Activated T-helper 1 cell treated with anti-CD3 and anti-CD28 coated beads, Interleukin-12 subunit alpha, Interleukin-12 subunit beta, Interleukin-2, Interleukin-4 antibody, amounts not matched to agents 30 ng/mL and 10 ng/mL and 1 ng/mL, durations not matched to agents 14 hours and 24 hours and 36 hours (primary cell): ENCODE measurements around the gene GP9. TPM values are rescaled to one million over a fixed set of nuclear protein-coding genes. Genes with fewer than 3 reads are reported as not detected.

Experiments
- DNase-seq: peaks from one replicate; pipeline ENCODE4 v3.0.0; 2021; ENCODE audit warnings: low spot score
- H3K27ac Mint-ChIP-seq: one replicate; pipeline ENCODE4 v1.8.0; 2021; ENCODE audit warnings: mild to moderate bottlenecking, mixed read lengths
- H3K27me3 Mint-ChIP-seq: one replicate; pipeline ENCODE4 v1.8.0; 2022; ENCODE audit warnings: mild to moderate bottlenecking, moderate library complexity, mixed read lengths; ENCODE audit not compliant: insufficient read depth
- H3K36me3 Mint-ChIP-seq: one replicate; pipeline ENCODE4 v1.8.0; 2021; ENCODE audit warnings: low read depth, mixed read lengths
- H3K4me1 Mint-ChIP-seq: one replicate; pipeline ENCODE4 v1.8.0; 2021; ENCODE audit warnings: low read depth, mixed read lengths
- H3K4me3 Mint-ChIP-seq: one replicate; pipeline ENCODE4 v1.8.0; 2021; ENCODE audit warnings: mild to moderate bottlenecking, moderate library complexity, mixed read lengths
- H3K9me3 Mint-ChIP-seq: one replicate; pipeline ENCODE4 v1.8.0; 2021; ENCODE audit warnings: mixed read lengths
- intact Hi-C: fragments of 100-400 bp; cut with micrococcal nuclease; formaldehyde crosslinking; loops from one replicate; pipeline ENCODE4 v1.15.1; 2024
- total RNA-seq: library from RNA; stranded (reverse); gene quantifications from 2 replicates; pipeline ENCODE4 v1.2.3, GENCODE V29; 2022

Gene GP9
- total RNA-seq, 1 donor from 2014 or later = not detected

DNA sequence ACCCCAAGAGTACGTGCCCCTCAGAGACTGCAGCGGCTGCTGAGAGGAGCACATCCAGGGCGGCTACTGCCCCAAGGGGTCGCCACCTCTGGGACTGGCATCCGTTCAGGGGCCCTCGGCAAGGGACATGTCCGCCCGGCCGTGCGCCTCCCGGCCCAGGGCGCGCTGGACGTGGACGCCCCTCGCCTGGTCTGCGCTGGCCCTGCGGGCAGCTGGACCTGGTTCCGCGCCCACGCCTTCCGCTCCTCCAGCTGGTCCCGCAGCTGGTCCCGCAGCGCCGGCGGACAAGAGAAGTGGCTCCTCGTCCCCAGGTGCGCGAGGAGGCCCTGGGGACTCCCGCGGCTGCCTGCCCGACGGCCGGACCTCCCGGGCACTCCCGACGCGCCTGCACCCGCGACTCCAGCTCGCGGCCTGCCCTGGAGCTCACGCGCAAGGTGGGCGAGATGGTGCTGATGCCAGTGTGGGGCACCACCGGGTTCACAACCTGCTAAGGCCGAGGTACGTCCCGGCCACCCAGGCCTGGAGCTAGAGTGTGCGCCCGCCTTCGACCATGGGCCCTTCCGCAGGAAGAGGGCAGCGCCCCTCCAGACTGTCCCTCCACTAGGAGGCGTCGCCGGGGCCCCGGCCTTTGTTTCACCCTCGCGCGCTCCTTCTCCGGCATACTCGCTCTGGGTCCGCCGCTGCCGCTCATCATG lies 14.4 kb upstream of the GP9 start:
- Mint-ChIP-seq H3K9me3 (peaks cover 7% of the 10 kb centered on the region), H3K27ac (no peak overlapping the region), H3K4me1 (peaks cover 4% of the 10 kb centered on the region), H3K27me3 (peaks cover 27% of the 10 kb centered on the region), H3K4me3 (no peak overlapping the region), H3K36me3 (no peaks in the 10 kb centered on the region)
- DNase-seq = no peak
- intact Hi-C loops = no loop called here

DNA sequence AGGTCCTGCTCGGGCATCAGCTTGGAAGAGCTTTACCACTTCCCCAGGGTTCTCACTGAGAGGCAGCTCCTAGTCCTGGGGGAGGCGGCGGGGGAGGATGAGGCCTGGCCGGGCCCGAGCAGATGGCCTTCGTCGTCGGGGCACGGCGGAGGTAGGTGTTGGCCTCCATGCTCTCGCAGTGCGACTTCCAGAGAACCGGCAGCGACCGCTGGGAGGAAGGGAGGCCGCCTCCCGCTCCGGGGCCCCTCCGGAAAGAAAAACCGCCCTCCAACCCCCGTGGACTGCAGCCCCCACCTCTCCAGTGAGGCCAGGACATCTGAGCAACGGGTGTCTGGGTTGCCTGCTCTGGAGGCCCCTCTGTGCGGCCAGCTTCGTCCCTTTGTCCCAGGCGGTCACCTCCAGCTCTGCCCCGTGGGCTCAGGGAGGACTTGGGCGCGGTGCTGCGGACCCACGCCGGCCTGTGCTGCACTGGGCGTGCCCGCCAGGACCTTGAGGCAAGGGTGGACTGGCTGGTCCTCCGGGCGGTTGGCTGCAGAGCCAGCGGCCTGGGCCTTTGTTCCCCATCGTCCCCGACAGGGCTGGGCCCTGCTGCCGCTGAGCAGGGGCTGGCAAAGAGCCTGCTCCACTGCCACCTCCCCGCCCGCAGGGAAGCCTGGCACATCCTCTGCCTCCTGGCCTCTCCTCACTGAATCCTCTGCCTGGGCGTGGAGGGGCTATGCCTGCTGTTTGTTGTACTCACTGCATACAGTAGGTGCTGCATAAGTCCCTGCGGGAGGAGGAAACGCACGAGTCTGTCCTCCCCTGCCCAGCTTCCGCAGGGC lies 13.6 kb upstream of the GP9 start:
- no peak overlapping the region for H3K27ac Mint-ChIP-seq
- H3K27me3 Mint-ChIP-seq = peaks cover 27% of the 10 kb centered on the region
- intact Hi-C loops = no loop called here
- no peak overlapping the region for H3K4me3 Mint-ChIP-seq
- peaks cover 4% of the 10 kb centered on the region for H3K4me1 Mint-ChIP-seq
- DNase-seq = no peak
- no peaks in the 10 kb centered on the region for H3K36me3 Mint-ChIP-seq
- peaks cover 7% of the 10 kb centered on the region for H3K9me3 Mint-ChIP-seq

DNA sequence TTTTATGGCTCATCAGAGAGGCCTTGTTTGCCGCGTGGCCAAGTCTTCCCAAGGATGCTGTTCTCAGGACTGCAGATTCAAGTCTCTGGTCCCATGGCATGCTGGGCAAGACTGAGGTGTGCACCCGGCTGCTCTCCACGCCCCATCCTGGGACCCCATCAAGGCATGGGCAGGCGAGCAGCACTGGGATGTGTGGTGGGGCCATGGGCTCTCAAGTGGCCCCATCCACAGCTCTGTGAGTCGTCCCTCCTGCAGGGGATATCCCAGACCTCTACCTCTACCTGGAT lies 13.1 kb upstream of the GP9 start:
- Mint-ChIP-seq H3K27ac (no peak overlapping the region), H3K9me3 (peaks cover 7% of the 10 kb centered on the region), H3K36me3 (no peaks in the 10 kb centered on the region), H3K4me3 (no peak overlapping the region), H3K27me3 (peaks cover 23% of the 10 kb centered on the region), H3K4me1 (peaks cover 4% of the 10 kb centered on the region)
- intact Hi-C loops = no loop called here
- DNase-seq = no peak

DNA sequence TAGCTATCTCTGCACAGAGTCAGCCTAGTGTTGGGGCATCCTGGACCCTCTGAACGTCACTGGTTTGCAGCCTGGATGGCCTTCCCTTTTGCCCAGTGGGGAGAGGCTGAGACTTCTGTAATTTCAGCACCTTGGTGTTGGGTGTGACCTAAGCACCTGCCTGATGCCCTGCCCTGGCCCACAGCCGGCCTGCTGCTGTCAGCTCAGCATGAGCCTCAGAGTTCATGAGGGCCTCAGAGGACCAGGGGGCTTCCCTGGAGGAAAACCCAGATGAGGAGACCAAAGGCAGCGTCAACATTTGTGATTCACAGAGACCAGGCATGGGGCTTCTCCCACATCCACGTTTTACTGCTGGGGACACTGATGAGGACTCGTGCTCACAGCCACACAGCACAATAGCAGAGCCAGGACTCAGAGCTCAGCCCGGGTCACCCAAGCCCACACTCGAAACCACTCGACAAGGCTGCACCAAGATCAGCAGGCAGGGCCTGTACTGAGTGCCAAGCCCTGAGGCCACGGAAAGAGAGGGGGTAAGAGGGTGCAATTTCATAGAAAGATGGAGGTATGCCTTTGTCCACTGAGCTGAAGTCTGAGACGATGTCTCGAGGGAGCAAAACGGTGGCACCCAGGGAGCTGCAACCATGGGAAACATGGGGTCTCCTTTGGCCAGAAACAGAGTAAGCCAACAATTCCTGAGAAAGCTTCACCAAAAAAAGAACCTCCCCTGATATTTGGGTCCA lies 9.9 kb upstream of the GP9 start:
- Mint-ChIP-seq H3K27ac (no peak overlapping the region), H3K27me3 (peaks cover 8% of the 10 kb centered on the region), H3K4me1 (peaks cover 9% of the 10 kb centered on the region), H3K9me3 (peaks cover 7% of the 10 kb centered on the region), H3K36me3 (no peaks in the 10 kb centered on the region), H3K4me3 (no peak overlapping the region)
- intact Hi-C loops = no loop called here
- DNase-seq = no peak

DNA sequence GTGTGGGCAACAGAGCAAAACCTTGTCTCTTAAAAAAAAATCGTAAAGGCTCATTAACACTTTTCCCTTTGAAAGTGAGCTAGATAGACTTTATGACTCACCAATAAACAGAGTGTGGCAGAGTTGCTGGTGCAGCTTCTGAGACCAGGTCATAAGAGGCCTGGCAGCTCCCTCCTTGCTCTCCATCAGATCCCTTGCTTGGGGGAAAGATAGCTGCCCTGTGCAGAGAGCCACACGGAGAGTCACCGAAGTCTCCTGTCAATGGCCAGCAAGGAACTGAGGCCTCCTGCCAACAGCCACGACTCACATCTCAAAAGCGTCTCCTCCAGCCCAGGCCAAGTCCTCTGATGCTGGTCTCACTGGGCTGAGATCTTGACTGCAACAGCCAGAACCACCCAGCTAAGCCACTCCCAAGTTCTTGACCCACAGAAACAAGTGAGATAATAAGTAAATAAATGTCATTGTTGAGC lies 8.7 kb upstream of the GP9 start:
- Mint-ChIP-seq H3K4me3 (no peak overlapping the region), H3K27me3 (peaks cover 9% of the 10 kb centered on the region), H3K4me1 (peaks cover 9% of the 10 kb centered on the region), H3K36me3 (no peaks in the 10 kb centered on the region), H3K27ac (no peak overlapping the region), H3K9me3 (peaks cover 7% of the 10 kb centered on the region)
- intact Hi-C loops = no loop called here
- DNase-seq = no peak

DNA sequence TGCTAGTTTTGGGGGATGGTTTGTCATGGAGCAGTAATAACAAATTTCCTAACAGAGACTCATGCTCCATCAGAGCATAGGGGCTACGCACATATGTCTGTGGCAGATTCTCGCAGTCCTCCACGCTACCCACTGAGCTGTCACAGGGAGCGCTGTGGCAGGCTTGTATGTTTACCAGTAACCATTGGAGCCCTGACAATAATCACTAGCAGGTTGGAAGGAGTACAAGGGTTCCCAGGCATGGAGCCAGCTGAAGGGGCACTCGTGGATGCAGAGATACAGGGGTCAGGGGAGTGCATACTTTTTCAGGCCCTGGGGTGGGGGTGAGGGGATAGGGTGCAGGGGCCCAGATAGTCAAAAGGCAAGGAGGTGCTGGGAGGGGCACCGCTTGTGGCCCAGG lies 7.9 kb upstream of the GP9 start:
- Mint-ChIP-seq H3K36me3 (no peaks in the 10 kb centered on the region), H3K27ac (no peak overlapping the region), H3K9me3 (peaks cover 7% of the 10 kb centered on the region), H3K4me3 (no peak overlapping the region), H3K27me3 (peaks cover 14% of the 10 kb centered on the region), H3K4me1 (peaks cover 9% of the 10 kb centered on the region)
- intact Hi-C loops = loop anchor here (1.0 kb wide), 5 partner anchors 16 to 194 kb away; partner anchors contain the start of gene ISY1
- no peak for DNase-seq

DNA sequence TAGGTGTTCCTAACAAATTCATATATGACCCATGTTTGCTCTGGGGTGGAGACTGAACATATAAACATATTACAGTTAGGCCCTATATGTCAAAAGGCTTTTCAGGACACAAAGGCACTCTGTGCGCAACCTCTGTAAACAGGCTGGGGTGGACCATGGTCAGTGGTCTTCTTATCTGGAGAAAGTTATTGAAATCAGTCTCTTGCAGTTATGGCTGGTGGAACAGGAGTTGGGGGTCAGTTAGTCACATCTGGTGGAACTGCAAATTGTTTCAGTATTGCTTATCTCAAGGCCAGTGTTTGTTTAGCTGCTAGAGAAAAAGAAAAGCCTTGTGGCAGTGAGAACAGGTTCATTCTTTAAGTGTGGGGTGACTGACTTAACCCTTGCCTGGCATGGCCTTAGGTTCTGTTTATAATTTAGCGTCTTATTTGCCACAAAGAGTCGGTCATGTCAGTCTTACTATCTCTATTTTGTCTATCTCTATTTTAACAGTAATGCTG lies 5.9 kb upstream of the GP9 start:
- no peak overlapping the region for H3K27ac Mint-ChIP-seq

DNA sequence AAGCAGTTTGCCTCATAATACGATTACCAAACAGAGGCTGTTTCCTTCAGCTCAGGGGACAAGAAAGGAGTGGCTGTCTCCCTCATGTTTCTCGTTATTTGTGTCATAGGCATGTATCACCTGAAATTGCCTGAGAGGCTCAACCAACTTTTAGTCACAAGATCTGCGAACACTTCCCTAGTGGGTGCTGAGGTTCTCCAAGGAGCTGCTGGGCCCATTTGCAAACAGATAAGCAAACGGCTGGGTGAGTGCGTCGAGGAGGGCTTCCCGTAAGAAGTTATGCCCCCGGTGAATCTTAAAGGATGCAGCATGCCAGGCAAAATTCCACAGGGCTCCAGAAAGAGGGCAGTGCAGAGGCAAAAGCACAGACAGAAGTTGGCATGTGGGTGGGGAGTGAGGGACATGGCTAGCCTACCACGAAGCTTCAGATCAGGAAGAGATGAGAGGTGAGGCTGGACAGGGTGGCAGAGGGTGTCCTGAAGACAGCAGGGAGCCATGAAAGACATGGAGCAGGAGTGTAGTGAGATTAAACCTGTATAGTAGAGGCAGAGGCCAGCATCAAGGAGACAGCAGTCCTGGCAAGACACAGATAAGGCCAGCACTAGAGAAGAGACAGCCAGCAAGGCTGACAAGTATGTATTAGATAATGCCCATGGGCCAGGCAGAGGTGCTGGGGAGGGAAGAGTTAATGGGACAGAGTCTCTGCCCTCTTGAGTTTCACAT lies 4.0 kb upstream of the GP9 start:
- H3K36me3 Mint-ChIP-seq = no peaks in the 10 kb centered on the region
- H3K4me3 Mint-ChIP-seq = no peak overlapping the region
- intact Hi-C loops = no loop called here
- peaks cover 9% of the 10 kb centered on the region for H3K4me1 Mint-ChIP-seq
- H3K27ac Mint-ChIP-seq = no peak overlapping the region
- no peak for DNase-seq
- H3K9me3 Mint-ChIP-seq = no peaks in the 10 kb centered on the region
- peaks cover 10% of the 10 kb centered on the region for H3K27me3 Mint-ChIP-seq

More for the DNA sequence above, 5.9 kb upstream of the GP9 start:
- peaks cover 7% of the 10 kb centered on the region for H3K27me3 Mint-ChIP-seq
- no peak overlapping the region for H3K4me3 Mint-ChIP-seq
- H3K4me1 Mint-ChIP-seq = peaks cover 9% of the 10 kb centered on the region
- no peak for DNase-seq
- no peaks in the 10 kb centered on the region for H3K36me3 Mint-ChIP-seq
- H3K9me3 Mint-ChIP-seq = no peaks in the 10 kb centered on the region
- intact Hi-C loops = no loop called here

DNA sequence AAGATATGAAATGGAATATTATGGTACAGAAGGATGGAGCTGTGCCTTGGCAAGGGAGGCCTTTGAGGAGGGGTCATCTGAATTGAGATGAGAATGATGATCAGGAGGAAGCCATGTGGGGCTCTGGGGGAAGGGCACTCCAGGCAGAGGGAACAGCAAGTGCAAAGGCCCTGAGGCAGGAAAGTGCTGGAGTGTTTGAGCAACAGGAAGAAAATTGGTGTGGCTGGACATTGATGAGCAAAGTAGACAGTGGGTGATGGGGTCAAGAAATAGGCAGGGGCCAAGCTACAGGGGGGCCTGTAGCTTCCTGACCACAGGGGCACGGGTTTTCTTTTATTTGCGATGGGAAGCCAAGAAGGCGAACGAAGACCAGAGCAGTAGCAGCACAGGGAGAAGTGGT lies 3.3 kb upstream of the GP9 start:
- H3K4me3 Mint-ChIP-seq = no peak overlapping the region
- peaks cover 10% of the 10 kb centered on the region for H3K27me3 Mint-ChIP-seq
- intact Hi-C loops = no loop called here
- no peaks in the 10 kb centered on the region for H3K36me3 Mint-ChIP-seq
- DNase-seq = no peak
- no peak overlapping the region for H3K27ac Mint-ChIP-seq
- no peaks in the 10 kb centered on the region for H3K9me3 Mint-ChIP-seq
- H3K4me1 Mint-ChIP-seq = peaks cover 9% of the 10 kb centered on the region

DNA sequence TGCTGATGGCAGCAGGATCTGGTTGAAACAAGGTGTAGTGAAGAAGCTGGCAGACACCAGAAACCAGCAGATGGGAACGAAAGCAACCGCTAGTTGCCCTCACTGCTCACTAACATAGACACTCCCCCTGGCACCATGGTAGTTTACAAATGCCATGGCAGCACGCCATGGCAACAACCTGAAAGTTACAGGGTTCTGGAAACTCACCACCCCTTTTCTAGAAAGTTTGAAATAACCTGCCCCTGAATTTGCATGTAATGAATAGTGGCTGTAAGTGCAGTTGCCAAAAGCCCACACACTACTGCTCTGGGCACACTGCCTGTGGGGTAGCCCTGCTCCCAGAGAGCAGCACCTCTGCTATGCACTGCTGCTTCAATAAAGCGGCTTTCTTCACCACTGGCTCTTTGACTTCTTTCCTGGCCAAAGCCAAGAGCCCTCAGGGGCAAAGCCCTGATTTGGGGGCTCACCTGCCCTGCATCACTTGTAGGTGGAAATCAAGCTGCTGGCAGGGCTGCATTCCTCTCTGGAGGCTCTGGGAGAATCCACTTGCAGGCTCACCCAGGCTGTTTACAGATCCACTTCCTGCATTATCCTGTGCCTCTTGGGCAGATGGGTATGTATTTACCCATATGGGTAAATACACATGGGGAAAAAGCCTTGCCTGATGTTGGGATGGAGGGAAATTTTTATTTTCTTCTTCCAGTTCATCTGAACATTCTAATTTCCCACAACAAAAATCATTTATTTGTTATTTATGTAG lies 2.0 kb upstream of the GP9 start:
- Mint-ChIP-seq H3K27me3 (peaks cover 10% of the 10 kb centered on the region), H3K4me1 (peaks cover 3% of the 10 kb centered on the region)
- intact Hi-C loops = no loop called here

DNA sequence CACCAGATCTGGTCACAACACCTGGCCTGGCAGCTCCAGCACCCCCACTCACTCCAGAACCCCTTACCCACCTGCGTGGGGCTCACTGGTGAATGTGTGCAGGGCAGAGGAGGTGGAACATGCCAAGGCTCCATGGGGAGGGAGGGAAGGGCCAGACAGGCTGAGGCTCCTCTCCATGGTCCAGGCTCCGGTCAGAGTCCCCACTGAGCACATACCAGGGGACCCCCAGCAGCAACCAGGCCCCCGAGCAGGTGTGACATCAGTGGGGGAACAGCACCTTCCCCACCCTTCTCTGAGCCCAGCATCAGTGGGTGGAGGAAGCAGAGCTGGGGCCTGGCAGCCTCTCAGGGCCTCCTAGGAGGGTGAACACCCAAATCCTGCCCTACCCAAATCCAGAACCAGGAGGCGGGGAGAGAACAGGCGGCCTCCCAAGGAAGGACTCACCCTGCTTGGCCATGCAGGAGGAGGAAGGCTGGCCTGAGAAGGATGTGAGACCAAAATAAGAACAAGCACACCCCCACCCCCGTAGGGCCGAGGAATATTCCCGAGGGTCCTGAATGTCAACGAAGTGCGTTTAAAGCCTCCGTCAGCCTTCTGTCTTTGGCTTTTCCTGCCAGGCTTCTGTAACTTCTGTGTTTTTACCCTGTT lies 1.1 kb upstream of the GP9 start:
- H3K36me3 Mint-ChIP-seq = no peaks in the 10 kb centered on the region
- H3K27me3 Mint-ChIP-seq = peaks cover 10% of the 10 kb centered on the region
- no peak for DNase-seq
- H3K9me3 Mint-ChIP-seq = no peaks in the 10 kb centered on the region
- H3K27ac Mint-ChIP-seq = no peak overlapping the region
- no peak overlapping the region for H3K4me3 Mint-ChIP-seq
- no peaks in the 10 kb centered on the region for H3K4me1 Mint-ChIP-seq
- intact Hi-C loops = no loop called here

More for the DNA sequence above, 2.0 kb upstream of the GP9 start:
- no peak overlapping the region for H3K4me3 Mint-ChIP-seq
- no peaks in the 10 kb centered on the region for H3K36me3 Mint-ChIP-seq
- no peak overlapping the region for H3K27ac Mint-ChIP-seq
- DNase-seq = no peak
- H3K9me3 Mint-ChIP-seq = no peaks in the 10 kb centered on the region
